ENCODE data around the gene ARHGAP6. TPM values are rescaled to one million over a fixed set of nuclear protein-coding genes. Genes with fewer than 3 reads are reported as not detected.
A peak's percentile ranks its signal among the peaks of the same experiment; 100 is the strongest.

ARHGAP6 gene
- total and polyA plus RNA-seq, 9 of the 15 experiments (the other 6 are each of a cell fraction or from before 2014, with no cell fraction given), result 12.5 to 63.6 (median 41.8) TPM

GRCh38 chrX:11439846-11440245 lies 225.9 kb downstream of the ARHGAP6 start (continued):
- no peak for TF ChIP-seq FOS (IDR thresholded peaks at IDR 0.05; ENCODE audit: extremely low read depth, insufficient read length)
- TF ChIP-seq RBM22 (IDR thresholded peaks at IDR 0.05; ENCODE audit: low read depth, low read length, poor library complexity, severe bottlenecking), result no peak
- TF ChIP-seq TRIM24 (IDR thresholded peaks at IDR 0.05), result no peak
- TF ChIP-seq ZNF76 (CRISPR knock-in tag; IDR thresholded peaks at IDR 0.05; ENCODE audit: borderline replicate concordance), result no peak

GRCh38 chrX:11438767-11439166 lies 227.0 kb downstream of the ARHGAP6 start:
- H3K4me1 ChIP-seq (replicated peaks in 1 of 2; ENCODE audit: control insufficient read depth in 2 of 2, insufficient read depth in 2 of 2, low read length in 2 of 2), result peaks cover 0 to 27% of the 10 kb centered on the region in 2 experiments; a peak in 2 of 5 replicates
- no peaks in the 10 kb centered on the region for H4K20me1 ChIP-seq (replicated peaks; ENCODE audit: control insufficient read depth, insufficient read depth, low read length)
- no peaks in the 10 kb centered on the region for H3K9me1 ChIP-seq (ENCODE audit: control insufficient read depth, insufficient read depth, low read length)
- no peaks in the 10 kb centered on the region for H3K27me3 ChIP-seq (ENCODE audit: control insufficient read depth in 2 of 2, insufficient read depth in 2 of 2, low read length in 2 of 2)
- POLR2A ChIA-PET, result interaction anchor here (1.0 to 1.5 kb wide), 2 partner anchors 22 to 26 kb away, joined by 3 read pairs; no protein-coding TSS in a partner anchor
- in situ Hi-C loops (cut with MboI), result no loop called here
- ATAC-seq (no peak), DNase-seq (ENCODE audit: extremely low read depth in 1 of 4, low spot score in 3 of 4) (no peak), FAIRE-seq (no peak)
- no peak overlapping the region for H3K27ac ChIP-seq (ENCODE audit: extremely low read depth, low read depth, low read length)
- peak overlapping the region; percentile 98 for H2AFZ ChIP-seq (ENCODE audit: low read depth, low read length)
- H3K79me2 ChIP-seq (ENCODE audit: control insufficient read depth, insufficient read depth, low read length), result no peaks in the 10 kb centered on the region
- CTCF ChIA-PET (ENCODE audit: low intra/inter-chr PET ratio), result no interaction called here
- intact Hi-C loops (cut with micrococcal nuclease), result no loop called here
- H3K9ac ChIP-seq (ENCODE audit: insufficient read depth in 1 of 2, low read depth in 2 of 2, low read length in 2 of 2), result peak overlapping the region in 1 of 2 experiments; percentile 66; a peak in 1 of 4 replicates
- H3K9me3 ChIP-seq (replicated peaks; ENCODE audit: control insufficient read depth, insufficient read depth, low read depth, low read length), result no peaks in the 10 kb centered on the region
- WGBS (ENCODE audit: insufficient coverage, low coverage, missing lambda C conversion rate), result 42% methylated on average over 4 of the region's 4 CpGs
- BruUV-seq (replicated peaks), result no TSS peak
- H3K4me3 ChIP-seq, result no peak overlapping the region
- no peaks in the 10 kb centered on the region for H3K36me3 ChIP-seq (ENCODE audit: control insufficient read depth, insufficient read depth, low read length)
- peak overlapping the region; percentile 79; the same call in 1 of the 2 replicates for H3K4me2 ChIP-seq (ENCODE audit: insufficient read depth, low read length)
- TF ChIP-seq ZFP1 (CRISPR knock-in tag; IDR thresholded peaks at IDR 0.05) (no peak), KLF16 (IDR thresholded peaks at IDR 0.05) (no peak), MYNN (IDR thresholded peaks at IDR 0.05) (no peak), MYNN (CRISPR knock-in tag; IDR thresholded peaks at IDR 0.05) (no peak), MBD1 (CRISPR knock-in tag; IDR thresholded peaks at IDR 0.05) (no peak), SMARCA5 (IDR thresholded peaks at IDR 0.05) (no peak), ZNF609 (CRISPR knock-in tag; IDR thresholded peaks at IDR 0.05; ENCODE audit: borderline replicate concordance) (no peak), CTCF (IDR thresholded peaks at IDR 0.05 in 2 of 3, conservative IDR thresholded peaks at IDR 0.05 in 1 of 3; ENCODE audit: insufficient read depth in 2 of 3, low read depth in 1 of 3, low read length in 3 of 3) (no peak), SREBF2 (CRISPR knock-in tag; IDR thresholded peaks at IDR 0.05) (no peak), TRIM24 (IDR thresholded peaks at IDR 0.05) (no peak), ZNF699 (CRISPR knock-in tag; IDR thresholded peaks at IDR 0.05; ENCODE audit: insufficient replicate concordance) (no peak)
